HG02885 (cell line): Measurements from ENCODE around the gene ELMO1.

Source experiments
- ATAC-seq: cut with Tn5 transposase; IDR thresholded peaks from one replicate; pipeline ENCODE4 v1.9.1; 2021; ENCODE audit warnings: mild to moderate bottlenecking; ENCODE audit not compliant: unreplicated experiment, poor library complexity

The ELMO1 gene, protein sequence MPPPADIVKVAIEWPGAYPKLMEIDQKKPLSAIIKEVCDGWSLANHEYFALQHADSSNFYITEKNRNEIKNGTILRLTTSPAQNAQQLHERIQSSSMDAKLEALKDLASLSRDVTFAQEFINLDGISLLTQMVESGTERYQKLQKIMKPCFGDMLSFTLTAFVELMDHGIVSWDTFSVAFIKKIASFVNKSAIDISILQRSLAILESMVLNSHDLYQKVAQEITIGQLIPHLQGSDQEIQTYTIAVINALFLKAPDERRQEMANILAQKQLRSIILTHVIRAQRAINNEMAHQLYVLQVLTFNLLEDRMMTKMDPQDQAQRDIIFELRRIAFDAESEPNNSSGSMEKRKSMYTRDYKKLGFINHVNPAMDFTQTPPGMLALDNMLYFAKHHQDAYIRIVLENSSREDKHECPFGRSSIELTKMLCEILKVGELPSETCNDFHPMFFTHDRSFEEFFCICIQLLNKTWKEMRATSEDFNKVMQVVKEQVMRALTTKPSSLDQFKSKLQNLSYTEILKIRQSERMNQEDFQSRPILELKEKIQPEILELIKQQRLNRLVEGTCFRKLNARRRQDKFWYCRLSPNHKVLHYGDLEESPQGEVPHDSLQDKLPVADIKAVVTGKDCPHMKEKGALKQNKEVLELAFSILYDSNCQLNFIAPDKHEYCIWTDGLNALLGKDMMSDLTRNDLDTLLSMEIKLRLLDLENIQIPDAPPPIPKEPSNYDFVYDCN

DNA sequence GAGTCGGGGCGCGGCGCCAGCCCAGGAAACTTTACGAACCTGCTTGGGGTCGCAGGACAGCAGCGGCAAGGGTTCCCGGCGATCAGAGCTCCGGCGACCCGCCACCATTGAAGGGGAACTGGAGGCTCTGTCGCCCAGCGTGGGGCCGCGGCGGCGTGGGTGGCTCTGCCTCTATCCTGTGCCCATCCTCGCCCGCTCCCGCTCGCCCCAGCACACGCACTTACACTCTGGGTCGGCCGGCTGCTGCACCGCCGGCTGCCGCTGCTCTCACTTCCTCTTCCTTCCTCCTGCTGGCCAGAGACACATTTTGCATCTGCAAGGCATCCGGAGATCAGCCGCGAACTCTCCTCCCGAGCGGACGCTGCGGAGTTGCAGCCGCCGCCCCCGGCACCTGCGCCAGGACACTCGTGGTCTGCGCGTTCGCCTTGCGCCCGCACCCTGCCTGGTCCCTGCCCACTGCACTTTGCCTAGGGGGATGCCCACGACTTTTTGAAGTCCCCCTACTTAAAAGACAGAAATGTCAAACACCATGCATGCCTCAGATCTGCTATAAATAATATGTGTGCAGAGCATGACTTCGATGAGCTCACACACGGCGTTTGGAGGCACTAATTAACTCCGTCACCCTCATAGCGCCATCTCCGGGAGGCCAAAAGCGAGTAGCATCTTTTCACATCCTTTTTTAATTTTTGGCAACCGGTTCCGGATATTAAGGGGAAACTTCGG is at the start of gene ELMO1:
Gene ELMO1 (minus strand): TSS at position 229 of the 726 bp plus-strand sequence. CDS start 106,174 bp downstream, outside the sequence.
- ATAC-seq = peak; percentile 95

DNA sequence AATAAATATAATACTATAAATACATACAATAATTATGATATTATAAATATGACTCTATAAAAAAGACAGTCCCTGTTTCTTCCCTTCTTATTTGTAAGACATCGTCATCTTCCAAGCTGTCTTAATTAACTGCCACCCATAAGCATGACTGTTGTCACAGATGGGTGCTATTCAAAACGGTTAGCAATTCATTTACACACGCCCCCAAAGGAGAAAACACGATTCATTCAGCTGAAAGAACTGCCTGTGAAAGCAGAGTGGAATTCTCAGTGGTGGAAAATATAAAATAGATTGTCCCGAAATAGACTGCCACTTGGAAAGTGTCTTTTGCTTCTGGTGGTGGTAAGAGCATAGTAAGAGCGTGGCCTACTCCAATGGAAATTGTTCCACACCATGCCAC is 48.9 kb upstream of the ELMO1 start:
- no peak for ATAC-seq

- no peak for ATAC-seq
These were observed 47.0 kb upstream of the ELMO1 start for GRCh38 chr7:37495574-37496184.

GRCh38 chr7:37494926-37495325 is 46.3 kb upstream of the ELMO1 start:
- ATAC-seq = peak; percentile 68

DNA sequence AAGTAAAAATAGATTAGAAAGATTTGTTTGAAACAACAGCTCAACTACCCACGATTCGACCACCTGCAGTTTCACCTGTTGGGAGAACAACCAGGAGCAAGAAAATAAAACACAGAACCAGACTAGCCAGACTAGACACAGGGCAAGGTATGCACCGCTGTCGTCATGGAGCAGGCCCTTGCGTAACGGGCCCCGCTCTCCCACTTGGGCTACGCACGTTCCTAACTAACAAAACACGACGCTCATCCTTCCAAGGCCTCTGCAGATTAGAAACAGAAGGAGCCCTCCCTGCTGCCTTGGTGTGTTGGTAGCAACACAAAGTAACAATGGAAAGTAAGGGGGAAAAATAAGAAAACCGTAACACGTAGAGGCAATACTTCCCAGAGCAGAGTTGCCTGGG is 45.1 kb upstream of the ELMO1 start:
- ATAC-seq = no peak

DNA sequence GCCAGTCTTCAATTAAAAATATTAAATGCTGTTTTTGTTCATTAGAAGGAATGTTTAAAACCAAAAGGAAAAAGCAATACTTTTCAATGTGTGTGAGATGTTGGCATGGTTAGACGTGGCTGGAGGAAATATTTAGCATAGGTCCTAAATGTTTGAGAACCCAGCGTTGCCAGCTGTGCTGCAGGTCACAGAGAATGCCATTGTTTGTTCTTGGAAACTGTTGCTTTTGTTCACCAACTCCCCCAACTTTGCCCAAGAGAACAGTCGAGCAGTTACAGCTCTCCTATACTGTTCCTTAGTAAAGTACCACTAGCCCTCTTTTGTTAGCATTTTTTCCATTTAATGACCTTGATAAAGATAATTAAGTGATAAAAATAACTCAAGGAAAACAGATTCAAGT is 44.5 kb upstream of the ELMO1 start:
- no peak for ATAC-seq

- ATAC-seq = no peak
These were observed 43.4 kb upstream of the ELMO1 start for GRCh38 chr7:37491919-37492694.

DNA sequence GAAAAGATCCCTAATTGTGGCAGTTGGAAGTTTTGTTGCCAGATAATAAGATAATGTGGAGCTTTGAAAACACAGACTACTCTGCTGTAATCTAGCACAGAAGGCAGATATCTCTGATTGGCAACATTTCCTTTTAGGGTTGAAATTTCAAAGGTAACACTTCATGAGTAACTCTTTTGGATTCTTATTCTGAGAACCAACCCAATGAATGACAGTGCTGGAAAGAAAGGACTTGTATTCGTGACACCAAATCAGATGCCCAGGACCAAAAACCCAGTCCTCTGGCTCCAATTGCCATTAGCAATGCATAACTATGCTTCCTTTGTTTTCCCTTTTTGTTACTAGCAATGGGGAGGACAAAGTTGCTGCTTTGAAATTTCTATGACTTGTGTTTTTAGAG is 41.0 kb upstream of the ELMO1 start:
- no peak for ATAC-seq

GRCh38 chr7:37488163-37488764 is 39.6 kb upstream of the ELMO1 start:
- ATAC-seq = no peak

DNA sequence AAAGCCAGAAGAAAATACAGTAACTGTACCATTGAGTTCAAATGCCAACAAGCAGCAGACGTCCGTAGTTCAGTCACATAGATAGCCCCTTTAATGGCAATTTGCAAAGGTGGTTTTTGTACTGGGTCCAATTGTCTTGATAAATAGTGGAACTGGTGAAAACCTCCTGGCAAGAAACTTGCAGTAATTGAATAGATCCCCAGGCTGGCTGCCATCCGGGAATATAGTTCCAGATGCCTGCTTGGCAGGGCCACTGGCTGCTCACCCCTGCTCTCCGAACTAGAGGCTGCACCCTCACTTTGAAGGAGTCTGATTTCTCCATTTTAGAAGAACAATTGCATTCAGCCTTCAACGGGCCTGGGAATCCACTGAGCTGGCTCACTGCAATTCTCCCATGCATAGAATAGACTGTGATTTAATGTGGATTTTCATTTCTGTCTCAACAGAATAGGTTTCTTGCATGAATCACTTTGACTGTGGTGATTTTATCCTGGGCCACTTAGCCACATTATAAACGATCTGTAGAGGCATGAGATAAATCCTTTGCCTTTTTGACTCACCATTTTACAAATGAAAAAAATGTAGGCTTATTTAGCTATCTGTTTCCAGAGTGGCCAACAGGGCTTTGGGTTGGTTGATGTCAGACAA is 35.9 kb upstream of the ELMO1 start:
- no peak for ATAC-seq

- ATAC-seq = no peak
These were observed 35.0 kb upstream of the ELMO1 start for GRCh38 chr7:37483627-37484026.

GRCh38 chr7:37482953-37483352 is 34.3 kb upstream of the ELMO1 start:
- no peak for ATAC-seq

DNA sequence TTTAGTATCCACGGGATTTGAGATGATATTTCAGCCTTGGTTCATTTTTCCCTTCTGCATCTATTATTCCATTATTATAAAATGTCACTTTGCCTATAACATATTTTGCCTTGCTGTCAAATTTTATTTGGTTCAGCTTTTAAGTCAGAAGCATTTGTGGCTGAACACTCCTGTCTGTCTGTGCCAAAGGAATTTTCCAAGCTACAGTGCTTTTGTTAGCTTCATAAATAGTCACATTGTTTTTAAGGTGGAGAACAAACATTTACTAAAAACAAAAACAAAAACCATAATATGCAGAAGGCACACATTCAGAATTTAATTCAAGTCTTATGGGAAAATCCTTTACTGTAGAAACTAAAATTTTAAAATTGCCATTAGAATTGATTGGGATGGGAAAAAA is 33.8 kb upstream of the ELMO1 start:
- no peak for ATAC-seq

DNA sequence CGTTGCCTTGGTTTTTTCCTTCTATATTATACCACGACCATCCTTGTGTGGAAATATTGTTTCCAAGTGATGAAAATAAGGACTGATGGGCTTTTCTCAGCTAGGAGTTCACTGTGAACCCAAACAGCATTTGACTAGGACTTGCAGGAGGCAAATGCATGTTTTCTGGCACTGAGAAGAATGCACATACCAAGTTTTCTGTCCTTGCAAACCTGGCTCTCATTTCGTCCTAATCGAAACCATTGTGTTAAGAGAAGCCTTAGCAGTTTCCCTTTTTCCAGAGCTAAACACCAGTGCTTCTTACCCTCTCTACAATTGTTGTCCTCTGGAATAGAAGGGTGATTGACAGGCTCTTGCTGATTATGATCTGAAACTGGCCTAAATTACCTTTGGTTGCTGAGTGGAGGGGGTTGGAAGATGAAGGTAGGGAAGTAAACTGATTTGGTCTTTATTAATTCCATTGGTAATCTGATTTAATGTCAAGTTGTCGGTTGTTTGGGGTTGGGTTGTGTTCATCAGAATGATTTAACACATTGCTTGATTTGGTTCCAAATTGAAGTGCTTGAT is 33.1 kb upstream of the ELMO1 start:
- no peak for ATAC-seq

- no peak for ATAC-seq
These were observed 32.5 kb upstream of the ELMO1 start for GRCh38 chr7:37481154-37481553.

DNA sequence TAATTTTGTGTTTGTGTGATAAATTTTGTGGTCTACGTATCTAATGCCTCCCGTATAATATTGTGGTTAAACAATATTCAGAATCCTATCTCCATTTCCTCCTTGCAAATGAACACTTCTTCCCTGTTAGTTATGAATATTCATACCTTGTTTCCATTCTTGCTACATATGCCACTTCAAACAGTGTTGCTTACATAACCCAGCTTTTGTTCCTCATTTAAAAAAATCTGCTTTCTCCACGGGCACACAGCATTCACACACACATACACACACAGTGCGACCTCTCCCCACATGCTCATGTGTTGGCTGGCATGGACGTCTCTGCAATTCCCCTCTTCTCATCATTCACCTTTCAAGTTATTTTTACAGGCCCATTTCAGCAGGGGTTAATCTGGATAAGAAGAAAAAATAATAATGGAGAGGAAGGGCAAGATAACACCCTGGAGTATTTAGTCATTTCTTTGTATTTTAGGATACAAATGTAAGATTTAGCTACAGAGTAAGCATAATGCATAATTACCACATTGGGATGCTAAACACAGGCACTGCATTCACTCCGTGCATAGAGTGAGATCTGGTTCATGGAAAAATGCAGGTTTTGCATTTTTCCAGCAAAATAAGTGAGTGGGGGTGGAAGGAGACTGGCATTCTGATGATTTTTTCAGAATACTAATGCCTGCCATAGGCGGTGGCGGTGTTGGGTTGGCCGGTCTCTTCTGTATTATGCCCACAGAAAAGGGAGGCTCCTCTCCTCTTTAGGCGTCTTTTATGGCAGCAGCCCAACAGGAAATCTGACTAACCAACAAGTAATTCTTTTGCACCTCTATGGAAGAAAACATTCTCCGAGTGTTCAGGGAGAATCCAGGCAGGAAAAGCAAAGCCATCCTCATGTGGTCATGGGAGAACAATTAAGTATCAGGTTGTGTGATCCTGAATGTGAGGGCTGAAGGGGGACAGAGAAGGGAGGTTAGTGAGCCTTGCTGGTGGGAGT is 31.7 kb upstream of the ELMO1 start:
- no peak for ATAC-seq

DNA sequence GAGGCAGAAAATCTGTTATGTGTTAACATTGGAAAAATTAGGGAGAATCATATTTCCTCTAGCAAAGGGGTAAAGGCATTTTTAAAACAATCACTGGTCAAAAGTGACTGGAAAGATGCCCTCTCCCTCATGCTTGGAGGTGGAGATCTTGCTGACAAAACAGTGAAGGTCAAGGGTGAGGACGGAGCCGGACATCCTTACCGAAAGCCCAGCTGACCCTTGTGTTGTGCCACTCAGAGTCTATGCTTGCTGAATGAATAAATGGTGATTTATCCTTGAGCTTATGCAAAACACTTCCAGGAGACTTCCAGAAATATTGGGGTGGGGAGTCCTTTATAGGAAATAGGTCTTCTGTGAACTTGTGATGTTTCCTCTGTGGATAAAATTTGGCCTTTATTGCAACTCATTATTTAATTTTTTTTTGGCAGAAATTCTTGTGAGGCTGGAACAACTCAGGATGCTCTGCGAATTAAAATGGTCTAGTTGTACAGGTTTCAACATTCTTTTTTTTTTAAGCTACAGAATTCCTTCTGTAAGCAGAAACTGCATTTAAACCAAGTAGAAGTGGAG is 28.3 kb upstream of the ELMO1 start:
- no peak for ATAC-seq
